Liver (tissue), 9 donors: ENCODE results near the gene MAB21L4. TPM values are rescaled to one million over a fixed set of nuclear protein-coding genes. Genes with fewer than 3 reads are reported as not detected.

Experiments used
- DNase-seq: peaks from one replicate; pipeline ENCODE4 v3.0.0-alpha.2; 2017; ENCODE audit warnings: low spot score
- H3K27ac ChIP-seq, 2 donors: one replicate each; pipeline ENCODE4 v1.7.0; 2013; ENCODE audit warnings: inconsistent platforms in 2 of 2, low read length in 2 of 2, control low read depth in 1 of 2, low read depth in 1 of 2, mild to moderate bottlenecking in 1 of 2
- H3K27me3 ChIP-seq, 4 donors: one replicate each; pipeline versions ENCODE4 v1.6.1 to v1.7.0; 2013; ENCODE audit warnings: low read length in 3 of 4, inconsistent platforms in 1 of 4, mild to moderate bottlenecking in 1 of 4, moderate library complexity in 1 of 4; ENCODE audit not compliant: control insufficient read depth in 4 of 4, insufficient read depth in 4 of 4
- H3K36me3 ChIP-seq, 4 donors: one replicate each; pipeline versions ENCODE4 v1.6.1 to v1.7.0; 2013; ENCODE audit warnings: low read length in 3 of 4, mild to moderate bottlenecking in 3 of 4, low read depth in 1 of 4, moderate library complexity in 1 of 4; ENCODE audit not compliant: control insufficient read depth in 4 of 4, insufficient read depth in 3 of 4
- H3K4me1 ChIP-seq, 4 donors: one replicate each; pipeline versions ENCODE4 v1.6.1 to v1.7.0; 2013; ENCODE audit warnings: low read length in 3 of 4, mild to moderate bottlenecking in 3 of 4, moderate library complexity in 1 of 4; ENCODE audit not compliant: control insufficient read depth in 4 of 4, insufficient read depth in 4 of 4
- H3K4me3 ChIP-seq, 3 donors: one replicate each; pipeline versions ENCODE4 v1.6.1 to v1.7.0; 2013; ENCODE audit warnings: low read length in 3 of 3, control low read depth in 1 of 3, low read depth in 1 of 3, mild to moderate bottlenecking in 1 of 3
- H3K9ac ChIP-seq, 2 donors: one replicate each; pipeline ENCODE4 v1.7.0; 2013; ENCODE audit warnings: low read length in 2 of 2, mild to moderate bottlenecking in 2 of 2, moderate library complexity in 2 of 2, control low read depth in 1 of 2, low read depth in 1 of 2
- H3K9me3 ChIP-seq, 4 donors: one replicate each; pipeline versions ENCODE4 v1.6.1 to v1.7.0; 2013; ENCODE audit warnings: low read length in 3 of 4; ENCODE audit not compliant: control insufficient read depth in 4 of 4
- CTCF ChIP-seq: fragments of 150-350 bp; IDR thresholded peaks from 2 replicates; pipeline ENCODE4 v1.5.1; 2017; ENCODE audit warnings: improper control_type of control experiment, low read depth, low read length; ENCODE audit not compliant: missing input control
- FOXA1 ChIP-seq: IDR thresholded peaks from 2 replicates; pipeline ENCODE4 v1.6.1; 2016; ENCODE audit warnings: antibody characterized with exemption
- FOXA2 ChIP-seq: IDR thresholded peaks from 2 replicates; pipeline ENCODE4 v1.6.1; 2016; ENCODE audit warnings: antibody characterized with exemption
- GABPA ChIP-seq, 2 donors: IDR thresholded peaks in 1 of 2; conservative IDR thresholded peaks in 1 of 2; 2 replicates each; pipeline ENCODE4 v1.6.1; 2016; ENCODE audit warnings: antibody characterized with exemption in 2 of 2, mild to moderate bottlenecking in 1 of 2, moderate library complexity in 1 of 2
- HNF4A ChIP-seq, 2 donors: conservative IDR thresholded peaks; 2 replicates each; pipeline ENCODE4 v1.6.1; 2016; ENCODE audit warnings: antibody characterized with exemption in 2 of 2, mild to moderate bottlenecking in 2 of 2
- JUND ChIP-seq, 2 donors: IDR thresholded peaks; 2 replicates each; pipeline ENCODE4 v1.6.1; 2016; ENCODE audit warnings: antibody characterized with exemption in 2 of 2
- MAX ChIP-seq: IDR thresholded peaks from 2 replicates; pipeline ENCODE4 v1.6.1; 2016; ENCODE audit warnings: antibody characterized with exemption
- NR2F2 ChIP-seq: IDR thresholded peaks from 2 replicates; pipeline ENCODE4 v1.6.1; 2016; ENCODE audit warnings: antibody characterized with exemption
- RAD21 ChIP-seq, 2 donors: IDR thresholded peaks; 2 replicates each; pipeline ENCODE4 v1.6.1; 2016; ENCODE audit warnings: antibody characterized with exemption in 2 of 2, mild to moderate bottlenecking in 2 of 2
- REST ChIP-seq: IDR thresholded peaks from 2 replicates; pipeline ENCODE4 v1.6.1; 2016; ENCODE audit warnings: antibody characterized with exemption, mild to moderate bottlenecking
- RXRA ChIP-seq, 2 donors: IDR thresholded peaks; 2 replicates each; pipeline ENCODE4 v1.6.1; 2017 to 2018; ENCODE audit warnings: antibody characterized with exemption in 2 of 2, mild to moderate bottlenecking in 1 of 2
- SP1 ChIP-seq: IDR thresholded peaks from 2 replicates; pipeline ENCODE4 v1.6.1; 2018; ENCODE audit warnings: antibody characterized with exemption, mild to moderate bottlenecking
- TAF1 ChIP-seq: conservative IDR thresholded peaks from 2 replicates; pipeline ENCODE4 v1.6.1; 2016; ENCODE audit warnings: antibody characterized with exemption, mild to moderate bottlenecking
- ZBTB33 ChIP-seq: IDR thresholded peaks from 2 replicates; pipeline ENCODE4 v1.6.1; 2016; ENCODE audit warnings: antibody characterized with exemption
- whole genome bisulfite sequencing: extraction: QIAGEN DNeasy Blood & Tissue Kit; methylation state at CpG from one replicate; pipeline ENCODE4 v1.1.7; 2013; 5-methylcytosine and 5-hydroxymethylcytosine counted together
- polyA plus RNA-seq, 2 donors: library from polyadenylated mRNA; stranded (reverse) in 1 of 2; unstranded in 1 of 2; fragments of 200-250 nt in 1 of 2; fragments of >200 nt in 1 of 2; fragmentation: Nextera tagmentation in 1 of 2; extraction: Ambion mirVana in 1 of 2; gene quantifications; one replicate each; pipeline versions ENCODE4 v1.2.1 to v1.2.3, GENCODE V29; 2013 to 2015
- total RNA-seq, 2 donors: library from RNA; depleted of rRNA; stranded (reverse); fragments of >200 nt; gene quantifications; one replicate each; pipeline ENCODE4 v1.2.3, GENCODE V29; 2014
- donor health status: healthy.
- donor health status: healthy.
- donor health status: healthy.
- donor health status: healthy.
- donor health status: healthy.

Gene MAB21L4
- total and polyA plus RNA-seq, 4 donors: 0.59 to 8.8 (median 1.1) TPM

GRCh38 chr2:240893363-240893844, 2.6 kb downstream of the MAB21L4 start:
- peaks cover 25 to 45% (median 40%) of the 10 kb centered on the region in 4 donors for H3K4me1 ChIP-seq
- H3K27ac ChIP-seq: no peak overlapping the region
- TF ChIP-seq FOXA2 (no peak), RAD21 (IDR thresholded peaks at IDR 0.05) (no peak), GABPA (IDR thresholded peaks at IDR 0.05 in 1 of 2, conservative IDR thresholded peaks at IDR 0.05 in 1 of 2) (no peak), TAF1 (no peak), NR2F2 (no peak), JUND (IDR thresholded peaks at IDR 0.05) (no peak), HNF4A (conservative IDR thresholded peaks at IDR 0.05) (no peak), MAX (no peak), REST (no peak), SP1 (no peak), ZBTB33 (no peak), RXRA (IDR thresholded peaks at IDR 0.05) (no peak)
- no peaks in the 10 kb centered on the region for H3K27me3 ChIP-seq
- DNase-seq: no peak
- no peaks in the 10 kb centered on the region for H3K9me3 ChIP-seq
- 56% methylated on average over 17 of the region's 17 CpGs for WGBS
- no peak overlapping the region for H3K4me3 ChIP-seq
- H3K36me3 ChIP-seq: no peaks in the 10 kb centered on the region
- no peak overlapping the region for H3K9ac ChIP-seq

GRCh38 chr2:240892925-240893324, 3.0 kb downstream of the MAB21L4 start:
- Histone ChIP-seq H3K4me1 (peaks cover 29 to 44% (median 42%) of the 10 kb centered on the region in 4 donors), H3K4me3 (no peak overlapping the region), H3K27ac (no peak overlapping the region), H3K9me3 (no peaks in the 10 kb centered on the region), H3K27me3 (no peaks in the 10 kb centered on the region), H3K36me3 (no peaks in the 10 kb centered on the region), H3K9ac (no peak overlapping the region)
- no peak for TF ChIP-seq RXRA (IDR thresholded peaks at IDR 0.05)
- no peak for TF ChIP-seq JUND (IDR thresholded peaks at IDR 0.05)
- TF ChIP-seq MAX: no peak
- TF ChIP-seq SP1: no peak
- TF ChIP-seq HNF4A (conservative IDR thresholded peaks at IDR 0.05): no peak
- no peak for TF ChIP-seq CTCF
- TF ChIP-seq FOXA1: no peak
- no peak for TF ChIP-seq ZBTB33
- no peak for TF ChIP-seq RAD21 (IDR thresholded peaks at IDR 0.05)
- no peak for DNase-seq
- 67% methylated on average over 12 of the region's 12 CpGs for WGBS
